GM21381 (cell line): Measurements from ENCODE around the gene CDC73.

Source experiments
- ATAC-seq: cut with Tn5 transposase; IDR thresholded peaks from one replicate; pipeline ENCODE4 v1.9.1; 2021; ENCODE audit warnings: mild to moderate bottlenecking, moderate library complexity; ENCODE audit not compliant: unreplicated experiment

Gene CDC73

DNA sequence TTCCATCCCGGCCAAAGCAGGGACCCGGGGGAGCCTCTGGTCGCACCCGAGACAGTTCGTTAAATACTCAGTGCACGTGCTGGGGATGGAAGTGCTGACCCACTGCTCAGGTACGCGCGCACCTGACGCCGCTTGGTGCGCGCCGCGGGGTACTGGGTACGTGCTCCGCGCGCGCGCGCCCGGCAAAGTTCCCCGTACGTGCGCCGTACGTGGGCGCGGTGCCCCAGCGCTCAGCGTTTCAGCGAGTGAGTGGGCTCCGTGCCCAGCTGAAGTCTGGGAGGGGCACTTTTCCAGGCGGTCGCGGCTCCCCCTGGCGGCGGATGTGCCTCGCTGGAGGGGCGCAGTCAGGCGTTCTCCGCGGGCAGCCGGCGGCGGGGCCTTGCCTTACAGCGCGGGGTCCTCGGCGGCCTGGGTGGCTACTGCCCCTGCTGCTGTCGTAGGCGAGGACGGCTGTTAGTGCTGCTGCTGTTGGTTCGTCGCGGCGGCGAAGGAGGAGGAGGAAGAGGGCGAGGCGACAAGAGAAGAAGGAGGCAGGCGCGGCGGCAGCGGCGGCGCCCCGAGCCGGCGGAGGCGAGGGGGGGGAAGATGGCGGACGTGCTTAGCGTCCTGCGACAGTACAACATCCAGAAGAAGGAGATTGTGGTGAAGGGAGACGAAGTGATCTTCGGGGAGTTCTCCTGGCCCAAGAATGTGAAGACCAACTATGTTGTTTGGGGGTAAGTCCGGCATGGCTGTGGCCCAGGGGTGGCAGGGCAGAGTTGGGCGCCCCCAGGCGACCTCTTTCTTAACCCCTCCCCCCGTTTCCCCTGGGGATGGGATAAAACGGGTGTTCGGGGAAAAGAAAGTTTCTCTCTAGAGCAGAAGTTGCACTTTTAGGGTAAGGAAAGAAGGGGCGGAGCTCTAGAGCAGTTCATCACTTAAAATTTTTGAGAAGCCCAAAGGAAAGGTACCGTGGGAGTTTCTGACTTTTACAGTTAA is at the start of gene CDC73:
Gene CDC73 (plus strand): TSS at position 416 of the 978 bp plus-strand sequence. CDS start 170 bp downstream, at position 586.
- peak; percentile 90 for ATAC-seq

DNA sequence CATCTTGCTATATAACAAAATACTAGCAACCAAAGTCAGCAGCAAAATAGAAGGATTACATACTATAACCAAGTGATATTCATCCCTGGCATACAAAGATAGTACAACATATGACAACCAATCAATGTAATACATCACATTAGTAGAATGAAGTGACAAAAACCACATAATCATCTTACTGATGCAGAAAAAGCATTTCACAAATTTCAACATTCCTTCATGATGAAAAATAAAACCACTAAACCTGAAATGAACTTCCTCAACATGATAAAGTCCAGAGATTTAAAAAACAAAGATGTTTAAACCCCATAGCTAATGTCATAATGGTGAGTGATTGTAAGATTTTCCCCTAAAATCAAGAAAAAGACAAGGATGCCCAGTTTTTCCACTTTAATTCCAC is 43.8 kb upstream of the CDC73 start:
- ATAC-seq, result no peak

DNA sequence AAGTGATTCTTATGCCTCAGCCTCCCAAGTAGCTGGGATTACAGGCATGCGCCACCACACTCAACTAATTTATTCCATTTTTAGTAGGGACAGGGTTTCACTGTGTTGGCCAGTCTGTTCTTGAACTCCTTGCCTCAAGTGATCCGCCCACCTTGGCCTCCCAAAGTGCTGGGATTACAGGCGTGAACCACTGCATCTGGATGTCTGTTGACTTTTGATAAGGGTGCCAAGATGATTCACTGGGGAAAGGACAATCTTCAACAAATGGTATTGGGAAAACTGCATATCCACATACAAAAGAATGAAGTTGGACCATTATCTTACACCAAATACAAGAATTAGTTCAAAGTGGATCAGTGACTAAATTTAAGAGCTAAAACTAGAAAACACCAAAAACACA is 42.6 kb upstream of the CDC73 start:
- no peak for ATAC-seq

DNA sequence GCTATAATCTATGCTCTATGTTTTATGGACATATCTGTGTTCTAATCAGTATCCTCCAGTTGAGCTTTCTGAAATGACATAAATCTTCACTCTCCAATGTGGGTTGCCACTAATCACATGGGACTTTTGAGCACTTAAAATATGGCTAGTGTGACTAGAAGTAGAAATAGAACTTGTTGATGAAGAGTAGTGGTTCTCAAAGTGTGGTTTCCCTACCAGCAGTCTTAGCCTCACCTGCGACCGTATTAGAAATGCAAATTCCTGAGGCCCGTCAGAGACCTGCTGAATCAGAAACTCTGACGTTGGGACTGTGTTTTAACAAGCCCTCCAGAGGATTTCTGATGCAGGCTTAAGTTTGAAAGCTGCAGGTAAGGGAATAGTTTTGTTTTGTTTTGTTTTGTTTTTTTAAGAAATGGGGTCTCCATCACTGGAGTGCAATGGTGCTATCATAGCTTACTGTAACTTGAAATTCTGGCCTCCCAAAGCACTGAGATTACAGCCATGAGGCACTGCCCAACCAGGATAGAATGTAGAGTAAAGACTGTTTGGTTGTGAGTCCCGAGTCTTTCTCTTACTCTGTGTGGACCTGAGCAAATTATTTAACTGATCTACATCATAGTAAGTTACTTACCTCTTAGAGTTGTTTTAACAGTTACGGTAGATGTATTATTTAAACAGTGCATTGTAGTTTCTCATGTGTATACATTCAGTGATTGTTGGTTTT is 38.3 kb upstream of the CDC73 start:
- ATAC-seq, result peak; percentile 97

GRCh38 chr1:193085263-193085662 is 36.6 kb upstream of the CDC73 start:
- no peak for ATAC-seq

- ATAC-seq, result no peak
Observed at GRCh38 chr1:193086342-193086741, 35.5 kb upstream of the CDC73 start.

DNA sequence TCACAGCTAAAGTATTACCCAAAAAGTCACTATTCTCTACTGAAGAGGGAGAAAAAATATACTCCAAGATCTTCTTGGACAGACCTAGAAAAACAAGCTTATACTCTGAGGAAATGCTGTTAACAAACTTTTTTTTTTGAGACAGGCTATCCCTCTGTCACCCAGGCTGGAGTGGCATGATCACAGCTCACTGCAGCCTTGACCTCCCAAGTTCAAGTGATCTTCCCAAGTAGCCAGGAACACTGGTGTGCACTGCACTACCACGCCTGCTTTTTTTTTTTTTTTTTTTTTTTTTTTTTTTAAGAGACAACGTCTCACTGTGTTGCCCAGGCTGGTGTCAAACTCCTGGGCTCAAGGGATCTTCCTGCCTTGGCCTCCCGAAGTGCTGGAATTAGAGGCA is 33.9 kb upstream of the CDC73 start:
- ATAC-seq, result no peak

DNA sequence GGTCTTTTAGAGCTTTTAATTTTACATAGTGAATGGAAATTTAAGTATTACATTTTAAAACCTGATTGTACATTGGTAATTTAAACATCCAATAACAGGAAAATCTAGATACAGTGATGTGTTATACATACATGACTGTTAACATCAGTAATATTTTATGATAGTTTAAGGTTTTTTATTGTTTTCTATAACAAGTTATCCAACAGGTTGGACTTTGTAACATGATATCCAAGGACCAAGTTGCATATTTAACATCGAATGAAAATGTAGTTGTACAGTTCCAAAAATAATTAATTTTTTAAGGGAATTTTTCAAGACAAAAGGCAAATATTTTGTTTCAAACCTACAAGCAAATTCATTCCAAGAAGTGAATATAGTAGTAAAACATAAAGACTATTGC is 31.0 kb upstream of the CDC73 start:
- ATAC-seq, result no peak

DNA sequence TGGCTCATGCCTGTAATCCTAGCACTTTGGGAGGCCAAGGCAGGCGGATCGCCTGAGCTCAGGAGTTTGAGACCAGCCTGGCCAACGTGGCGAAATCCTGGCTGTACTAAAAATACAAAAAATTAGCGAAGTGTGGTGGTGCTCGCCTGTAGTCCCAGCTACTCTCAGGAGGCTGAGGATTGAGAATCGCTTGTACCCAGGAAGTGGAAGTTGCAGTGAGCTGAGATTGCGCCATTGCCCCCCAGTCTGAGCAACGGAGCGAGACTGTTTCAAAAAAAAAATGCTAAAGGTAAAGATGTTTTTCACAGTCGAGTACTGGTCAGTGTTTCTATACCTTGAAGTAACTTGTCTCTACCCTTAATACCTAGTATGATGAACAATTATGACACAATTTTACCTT is 27.7 kb upstream of the CDC73 start:
- ATAC-seq, result no peak

- ATAC-seq, result no peak
Observed at GRCh38 chr1:193102662-193103061, 19.2 kb upstream of the CDC73 start.

- no peak for ATAC-seq
Observed at GRCh38 chr1:193103759-193104501, 17.9 kb upstream of the CDC73 start.

DNA sequence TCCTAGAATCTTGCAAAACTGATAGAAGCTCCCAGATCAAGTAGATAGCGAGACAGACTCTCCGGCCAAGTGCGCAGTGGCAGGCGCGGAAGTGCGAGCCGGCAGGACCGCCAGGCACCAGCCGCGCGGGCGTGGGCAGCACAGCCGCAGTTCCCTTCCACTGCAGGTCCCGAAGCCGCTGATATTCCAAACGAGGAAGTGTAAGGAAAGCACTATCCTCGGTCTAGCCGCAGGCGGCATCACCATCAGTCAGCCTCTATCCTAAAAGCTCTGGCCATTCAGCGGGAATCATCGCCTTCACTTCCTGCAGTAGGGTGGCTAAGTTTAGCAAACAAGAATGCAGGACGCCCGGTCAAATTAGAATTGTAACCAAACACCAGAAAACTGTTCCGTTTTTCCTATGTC is 17.3 kb upstream of the CDC73 start:
- peak; percentile 34 for ATAC-seq

DNA sequence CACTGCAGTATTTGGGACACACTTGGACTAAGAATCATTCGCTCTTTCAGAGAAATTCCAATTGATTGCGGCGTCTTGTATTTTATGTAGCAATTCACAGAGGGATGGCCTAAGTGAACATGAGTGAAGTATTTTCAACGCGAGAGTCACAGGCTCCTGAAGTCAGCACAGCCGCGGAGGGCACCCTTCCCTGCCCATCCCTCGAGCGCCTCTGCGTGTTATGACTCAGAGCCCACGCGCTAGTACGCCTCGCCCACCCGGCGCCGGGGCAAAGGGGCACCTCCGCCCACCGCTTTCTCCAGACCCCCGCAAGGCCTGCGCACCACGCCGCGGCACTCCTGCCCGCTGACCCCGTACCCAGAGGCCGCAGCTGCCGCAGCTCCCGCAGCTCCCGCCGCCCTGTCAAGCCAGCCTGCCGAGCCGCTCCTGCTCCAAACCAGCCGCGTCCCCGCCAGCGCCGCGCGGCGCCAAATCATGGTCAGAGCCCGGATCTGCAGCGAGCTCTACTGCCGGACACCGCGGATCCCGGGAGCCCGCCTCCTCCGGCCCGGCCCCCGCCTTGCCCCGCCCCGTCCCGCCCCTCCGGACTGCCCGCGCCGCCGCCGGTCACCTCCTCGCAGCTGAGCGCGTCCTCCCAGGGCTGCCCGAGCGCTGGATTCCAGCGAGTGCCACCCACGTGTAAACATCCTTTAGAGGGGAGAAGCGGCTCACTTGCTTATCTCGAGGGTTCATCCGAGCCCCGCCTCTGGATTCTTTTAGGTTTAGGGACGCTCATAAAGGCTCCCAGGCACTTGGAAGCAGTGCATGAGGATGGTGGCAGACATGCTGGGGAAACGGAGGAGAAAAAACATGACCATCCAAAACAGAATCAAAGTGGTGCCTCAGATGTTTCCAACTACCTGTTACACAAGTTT is 16.7 kb upstream of the CDC73 start, which contains the start of gene GLRX2:
Gene GLRX2 (minus strand): TSS at position 508 of the 914 bp plus-strand sequence. CDS start 32 bp downstream, at position 476.
- peak; percentile 89 for ATAC-seq

- no peak for ATAC-seq
Observed at GRCh38 chr1:193105821-193106177, 16.0 kb upstream of the CDC73 start.

DNA sequence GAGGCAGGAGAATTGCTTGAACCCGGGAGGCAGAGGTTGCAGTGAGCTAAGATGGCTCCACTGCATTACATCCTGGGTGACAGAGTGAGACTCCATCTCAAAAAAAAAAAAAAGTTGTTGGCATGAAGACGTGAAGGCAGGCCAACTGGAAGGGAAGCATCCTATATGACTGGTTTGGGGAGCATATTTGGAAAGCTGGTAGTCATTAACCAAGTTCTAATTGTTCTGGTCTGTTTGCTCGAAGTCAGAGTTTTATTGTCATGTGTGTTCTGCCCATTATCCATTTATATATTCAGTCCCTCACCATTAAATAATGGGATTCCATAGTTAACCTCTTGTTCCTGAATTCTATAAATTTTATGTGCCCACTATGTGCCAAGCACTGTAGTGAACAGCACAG is 13.4 kb upstream of the CDC73 start:
- no peak for ATAC-seq

DNA sequence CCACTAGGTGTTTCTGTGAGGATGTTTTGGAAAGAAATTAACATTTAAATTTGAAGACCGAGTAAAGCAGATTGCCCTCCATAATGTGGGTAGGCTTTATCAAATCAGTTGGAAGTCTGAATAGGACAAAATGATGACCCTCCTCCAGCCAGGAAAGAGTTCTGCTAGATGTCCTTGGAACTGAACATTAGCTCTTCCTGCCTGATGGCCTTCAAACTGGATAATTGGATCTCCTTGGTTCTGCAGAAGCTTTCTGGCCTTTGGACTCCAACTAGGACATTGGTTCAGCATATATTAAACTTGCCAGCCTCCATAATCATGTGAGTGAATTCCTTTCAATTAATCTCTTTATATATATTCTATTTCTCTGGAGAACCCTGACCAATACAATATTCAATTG is 12.2 kb upstream of the CDC73 start:
- no peak for ATAC-seq

GRCh38 chr1:193110246-193110645 is 11.6 kb upstream of the CDC73 start:
- ATAC-seq, result no peak

DNA sequence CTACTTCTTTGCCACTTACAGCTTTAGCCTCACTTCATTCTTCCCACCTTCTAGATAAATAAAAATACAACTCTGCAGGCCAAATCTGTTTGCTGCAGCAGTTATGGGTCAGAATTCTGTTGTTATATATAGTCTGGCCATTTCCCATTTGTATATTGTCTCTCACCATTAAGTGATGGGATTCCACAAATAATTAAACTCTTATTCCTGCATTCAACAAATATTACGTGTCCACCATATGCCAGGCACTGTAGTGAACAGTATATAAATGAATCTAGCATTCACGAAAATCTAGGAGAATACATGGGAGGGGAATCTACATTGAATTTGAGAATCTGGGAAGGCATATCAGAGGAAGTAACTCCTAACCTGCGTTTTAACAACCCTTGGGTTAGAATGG is 11.0 kb upstream of the CDC73 start:
- ATAC-seq, result no peak

GRCh38 chr1:193111641-193112090 is 10.2 kb upstream of the CDC73 start:
- ATAC-seq, result no peak
